Neural progenitor cell (in vitro differentiated cells): ENCODE data around the gene TMED3. TPM values are rescaled to one million over a fixed set of nuclear protein-coding genes. Genes with fewer than 3 reads are reported as not detected.
A peak's percentile ranks its signal among the peaks of the same experiment; 100 is the strongest.

Experiments used
- DNase-seq: peaks from one replicate; pipeline ENCODE4 v3.0.0-alpha.2; 2016; ENCODE audit warnings: low spot score
- H2AFZ ChIP-seq: fragments of 200-600 bp; sonication (generic); replicated peaks from 2 replicates; pipeline ENCODE4 v1.6.1; 2016; ENCODE audit warnings: antibody characterized with exemption
- H3F3A ChIP-seq: fragments of 200-600 bp; sonication (generic); 2 replicates; pipeline ENCODE4 v1.6.1; 2016; ENCODE audit warnings: antibody characterized with exemption, low read depth
- H3K27ac ChIP-seq: fragments of 200-600 bp; sonication (generic); 2 replicates; pipeline ENCODE4 v1.5.1; 2016; ENCODE audit warnings: mild to moderate bottlenecking
- H3K27me3 ChIP-seq: fragments of 200-600 bp; sonication (generic); 2 replicates; pipeline ENCODE4 v1.6.1; 2016; ENCODE audit warnings: mild to moderate bottlenecking, moderate library complexity
- H3K36me3 ChIP-seq: fragments of 200-600 bp; sonication (generic); 2 replicates; pipeline ENCODE4 v1.5.1; 2016
- H3K4me1 ChIP-seq: fragments of 200-600 bp; sonication (generic); 2 replicates; pipeline ENCODE4 v1.6.1; 2016; ENCODE audit warnings: mixed run types
- H3K4me2 ChIP-seq: fragments of 200-600 bp; sonication (generic); 2 replicates; pipeline ENCODE4 v1.6.1; 2016
- H3K4me3 ChIP-seq: fragments of 200-600 bp; sonication (generic); 2 replicates; pipeline ENCODE4 v1.5.1; 2016
- H3K79me2 ChIP-seq: fragments of 200-600 bp; sonication (generic); 2 replicates; pipeline ENCODE4 v1.6.1; 2016; ENCODE audit warnings: low read depth
- H3K9ac ChIP-seq: fragments of 200-600 bp; sonication (generic); 2 replicates; pipeline ENCODE4 v1.6.1; 2016
- H3K9me3 ChIP-seq: fragments of 200-600 bp; sonication (generic); 2 replicates; pipeline ENCODE4 v1.5.1; 2016; ENCODE audit warnings: low read depth
- H4K20me1 ChIP-seq: fragments of 200-600 bp; sonication (generic); 2 replicates; pipeline ENCODE4 v1.6.1; 2016; ENCODE audit warnings: low read depth
- H3K27ac Mint-ChIP-seq: 3 replicates; pipeline ENCODE4 v1.8.0; 2021; ENCODE audit warnings: mixed read lengths
- H3K27me3 Mint-ChIP-seq: 2 replicates; pipeline ENCODE4 v1.8.0; 2022; ENCODE audit warnings: low read depth, mild to moderate bottlenecking, inconsistent platforms, moderate library complexity, mixed read lengths; ENCODE audit not compliant: insufficient read depth
- H3K36me3 Mint-ChIP-seq: 3 replicates; pipeline ENCODE4 v1.8.0; 2021; ENCODE audit warnings: mixed read lengths
- H3K4me1 Mint-ChIP-seq: 3 replicates; pipeline ENCODE4 v1.8.0; 2021; ENCODE audit warnings: mixed read lengths
- H3K4me3 Mint-ChIP-seq: 3 replicates; pipeline ENCODE4 v1.8.0; 2021; ENCODE audit warnings: mild to moderate bottlenecking, moderate library complexity, mixed read lengths
- H3K9me3 Mint-ChIP-seq: 3 replicates; pipeline ENCODE4 v1.8.0; 2020; ENCODE audit warnings: mixed read lengths
- CTCF ChIP-seq: fragments of 200-600 bp; sonication (generic); IDR thresholded peaks from 2 replicates; pipeline ENCODE4 v1.5.1; 2017; ENCODE audit warnings: antibody characterized with exemption, mild to moderate bottlenecking
- EZH2 ChIP-seq: fragments of 200-600 bp; sonication (generic); IDR thresholded peaks from 2 replicates; pipeline ENCODE4 v1.6.1; 2017; ENCODE audit warnings: antibody characterized with exemption, mild to moderate bottlenecking, moderate library complexity
- EZH2phosphoT487 ChIP-seq: fragments of 200-600 bp; sonication (generic); IDR thresholded peaks from 2 replicates; pipeline ENCODE4 v1.6.1; 2017; ENCODE audit warnings: antibody characterized with exemption
- total RNA-seq: library from RNA; depleted of rRNA; stranded (reverse); fragments of >200 nt; gene quantifications from 2 replicates; pipeline ENCODE4 v1.2.3, GENCODE V29; 2015; ENCODE audit warnings: low replicate concordance

Gene TMED3
- total RNA-seq, 1 donor from 2014 or later: 28.5 TPM

DNA sequence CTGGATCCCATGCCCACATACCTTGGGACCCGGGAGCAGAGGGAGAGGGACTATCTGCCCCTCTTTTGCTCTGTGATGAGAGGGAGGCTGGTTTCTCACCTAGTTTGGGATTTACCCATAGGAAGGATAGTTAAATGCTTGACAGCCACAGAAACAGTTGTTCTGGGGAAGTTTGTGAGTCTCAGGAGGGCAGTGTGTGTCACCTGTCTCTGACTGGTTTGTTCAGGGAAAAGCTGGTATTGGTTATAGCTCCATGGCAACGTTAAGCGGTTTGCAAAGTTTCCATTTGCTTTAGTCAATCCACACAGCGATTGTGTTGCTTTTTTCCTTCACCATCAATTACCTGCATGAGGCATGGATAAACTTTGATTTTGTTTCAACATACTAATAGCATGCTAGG is 3.7 kb upstream of the TMED3 start:
- Histone ChIP-seq H3K4me1 (peaks cover 7% of the 10 kb centered on the region), H3K9me3 (no peaks in the 10 kb centered on the region), H3K9ac (no peak overlapping the region), H3K27me3 (peaks cover 85% of the 10 kb centered on the region), H3F3A (peaks cover 7% of the 10 kb centered on the region), H3K79me2 (peaks cover 9% of the 10 kb centered on the region), H4K20me1 (no peaks in the 10 kb centered on the region), H3K27ac (no peak overlapping the region), H2AFZ (no peak overlapping the region), H3K4me3 (no peak overlapping the region), H3K4me2 (no peak overlapping the region), H3K36me3 (no peaks in the 10 kb centered on the region)
- H3K4me1 Mint-ChIP-seq: peaks cover 7% of the 10 kb centered on the region
- no peak overlapping the region for H3K4me3 Mint-ChIP-seq
- peaks cover 24% of the 10 kb centered on the region for H3K27me3 Mint-ChIP-seq
- H3K36me3 Mint-ChIP-seq: no peaks in the 10 kb centered on the region
- TF ChIP-seq EZH2phosphoT487 (no peak), CTCF (no peak), EZH2 (no peak)
- no peak for DNase-seq
- no peak overlapping the region for H3K27ac Mint-ChIP-seq
- no peaks in the 10 kb centered on the region for H3K9me3 Mint-ChIP-seq

- H3K36me3 ChIP-seq: no peaks in the 10 kb centered on the region
- Mint-ChIP-seq H3K4me3 (no peak overlapping the region), H3K36me3 (peaks cover 4% of the 10 kb centered on the region), H3K4me1 (peaks cover 11% of the 10 kb centered on the region), H3K9me3 (no peaks in the 10 kb centered on the region), H3K27me3 (peaks cover 22% of the 10 kb centered on the region), H3K27ac (no peak overlapping the region)
- peaks cover 69% of the 10 kb centered on the region for H3K27me3 ChIP-seq
- no peak overlapping the region for H3K4me2 ChIP-seq
- H3K4me3 ChIP-seq: no peak overlapping the region
- peaks cover 24% of the 10 kb centered on the region for H3K79me2 ChIP-seq
- TF ChIP-seq EZH2 (no peak), CTCF (no peak), EZH2phosphoT487 (no peak)
- no peak overlapping the region for H3K9ac ChIP-seq
- no peak overlapping the region for H3K27ac ChIP-seq
- peaks cover 8% of the 10 kb centered on the region for H3K4me1 ChIP-seq
- DNase-seq: no peak
- H3K9me3 ChIP-seq: no peaks in the 10 kb centered on the region
- no peaks in the 10 kb centered on the region for H4K20me1 ChIP-seq
- H3F3A ChIP-seq: peaks cover 7% of the 10 kb centered on the region
- H2AFZ ChIP-seq: no peak overlapping the region
These were observed 2.0 kb upstream of the TMED3 start for GRCh38 chr15:79308874-79309273.

DNA sequence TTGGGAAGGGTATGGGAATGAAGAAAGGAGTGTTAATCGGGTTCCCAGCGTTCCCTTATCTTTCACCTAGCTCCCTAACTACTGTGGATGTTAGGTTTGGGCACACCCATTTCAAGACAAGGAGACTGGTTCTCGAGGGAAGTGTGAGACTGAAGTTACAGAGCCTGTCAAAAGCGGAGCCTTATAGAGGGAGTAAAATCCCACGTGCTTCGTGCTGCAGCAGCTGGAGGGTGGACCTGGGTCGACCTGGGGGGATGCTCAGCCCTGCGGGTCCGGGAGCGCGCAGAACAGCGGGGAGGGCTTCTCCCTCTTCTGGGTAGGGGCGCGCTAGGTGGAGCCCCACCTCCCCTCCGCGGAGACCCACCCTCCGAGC is 314 bp upstream of the TMED3 start:
- H3K36me3 ChIP-seq: no peaks in the 10 kb centered on the region
- peak overlapping the region; percentile 98 for H3K4me2 ChIP-seq
- DNase-seq: no peak
- peaks cover 12% of the 10 kb centered on the region for H3K36me3 Mint-ChIP-seq
- H3K9me3 Mint-ChIP-seq: no peaks in the 10 kb centered on the region
- peak overlapping the region; percentile 90 for H2AFZ ChIP-seq
- TF ChIP-seq EZH2 (no peak), EZH2phosphoT487 (no peak), CTCF (no peak)
- peaks cover 24% of the 10 kb centered on the region for H3K79me2 ChIP-seq
- peaks cover 7% of the 10 kb centered on the region for H3F3A ChIP-seq
- no peaks in the 10 kb centered on the region for H4K20me1 ChIP-seq
- H3K27me3 Mint-ChIP-seq: peaks cover 15% of the 10 kb centered on the region
- peaks cover 11% of the 10 kb centered on the region for H3K4me1 Mint-ChIP-seq
- H3K27ac Mint-ChIP-seq: no peak overlapping the region
- H3K4me3 Mint-ChIP-seq: peak overlapping the region; percentile 92
- H3K27me3 ChIP-seq: peaks cover 52% of the 10 kb centered on the region
- H3K4me1 ChIP-seq: peaks cover 8% of the 10 kb centered on the region
- H3K4me3 ChIP-seq: peak overlapping the region; percentile 69
- no peaks in the 10 kb centered on the region for H3K9me3 ChIP-seq
- no peak overlapping the region for H3K27ac ChIP-seq
- no peak overlapping the region for H3K9ac ChIP-seq
